Gastroesophageal sphincter (tissue), 3 donors: ENCODE results near the gene DNASE2.

Source experiments
- CTCF ChIP-seq, 4 experiments: fragments of 200-600 bp in 2 of 4; fragments of 450-650 bp in 2 of 4; sonication (generic) in 1 of 4; IDR thresholded peaks; one replicate each; pipeline ENCODE4 v1.5.1; 2017 to 2019; ENCODE audit warnings: antibody characterized with exemption in 4 of 4, mild to moderate bottlenecking in 2 of 4, moderate library complexity in 2 of 4
- POLR2A ChIP-seq, 2 donors: fragments of 450-650 bp; IDR thresholded peaks; one replicate each; pipeline ENCODE4 v1.6.1; 2017; ENCODE audit warnings: antibody characterized with exemption in 2 of 2, mild to moderate bottlenecking in 2 of 2, moderate library complexity in 1 of 2
- POLR2AphosphoS5 ChIP-seq: sonication (generic); formaldehyde crosslinking; IDR thresholded peaks from one replicate; pipeline ENCODE4 v1.6.1; 2017; ENCODE audit warnings: antibody characterized with exemption

GRCh38 chr19:12872255-12872654 lies 9.0 kb downstream of the DNASE2 start:
- TF ChIP-seq POLR2A (IDR thresholded peaks at IDR 0.05): no peak
- TF ChIP-seq CTCF (IDR thresholded peaks at IDR 0.05): no peak
- TF ChIP-seq POLR2AphosphoS5: no peak
